GM23248 (cell line): ENCODE results near the gene MIAT.

Source experiments
- EZH2 ChIP-seq: fragments of 200-600 bp; sonication (generic); IDR thresholded peaks from 2 replicates; pipeline ENCODE4 v1.6.1; 2018; ENCODE audit warnings: antibody characterized with exemption, mild to moderate bottlenecking; ENCODE audit not compliant: insufficient read depth, poor library complexity, severe bottlenecking
- EZH2phosphoT487 ChIP-seq: fragments of 200-600 bp; sonication (generic); IDR thresholded peaks from 2 replicates; pipeline ENCODE4 v1.6.1; 2018; ENCODE audit warnings: antibody characterized with exemption, moderate library complexity, mild to moderate bottlenecking, low read depth; ENCODE audit not compliant: insufficient read depth

GRCh38 chr22:26673486-26673885 is 16.1 kb downstream of the MIAT start:
- TF ChIP-seq EZH2 (no peak), EZH2phosphoT487 (no peak)
